GM06990 (cell line): ENCODE data around the gene CUZD1.

ENCODE experiments used
- DNase-seq: peaks from one replicate; pipeline ENCODE4 v3.0.0-alpha.2; 2011; ENCODE audit not compliant: insufficient read length; ENCODE audit errors: extremely low read depth
- H3K27me3 ChIP-seq: replicated peaks from 2 replicates; pipeline ENCODE4 v1.6.0; 2011; ENCODE audit warnings: low read length; ENCODE audit not compliant: control insufficient read depth, insufficient read depth
- H3K36me3 ChIP-seq: 2 replicates; pipeline ENCODE4 v1.5.1; 2011; ENCODE audit warnings: low read length; ENCODE audit not compliant: control insufficient read depth, insufficient read depth
- H3K4me3 ChIP-seq: replicated peaks from 2 replicates; pipeline ENCODE4 v1.5.1; 2011; ENCODE audit warnings: low read depth, mild to moderate bottlenecking, control low read depth, low read length
- CTCF ChIP-seq: IDR thresholded peaks from 2 replicates; pipeline ENCODE4 v1.5.1; 2011; ENCODE audit warnings: low read length, control low read depth, mild to moderate bottlenecking, inconsistent platforms; ENCODE audit not compliant: insufficient read depth, poor library complexity, severe bottlenecking

Gene CUZD1

GRCh38 chr10:122829454-122829853, 16.2 kb downstream of the CUZD1 start:
- no peak for DNase-seq
- Histone ChIP-seq H3K27me3 (no peaks in the 10 kb centered on the region; the same call in 1 of the 2 replicates), H3K4me3 (no peak overlapping the region), H3K36me3 (no peaks in the 10 kb centered on the region)
- no peak for TF ChIP-seq CTCF

- Histone ChIP-seq H3K27me3 (no peaks in the 10 kb centered on the region; the same call in 1 of the 2 replicates), H3K4me3 (no peak overlapping the region), H3K36me3 (no peaks in the 10 kb centered on the region)
- DNase-seq: no peak
- TF ChIP-seq CTCF: no peak
Observed at GRCh38 chr10:122828716-122829255, 16.9 kb downstream of the CUZD1 start.

- Histone ChIP-seq H3K4me3 (no peak overlapping the region), H3K36me3 (no peaks in the 10 kb centered on the region), H3K27me3 (no peaks in the 10 kb centered on the region; the same call in 1 of the 2 replicates)
- TF ChIP-seq CTCF: no peak
- DNase-seq: no peak
Observed at GRCh38 chr10:122827302-122827701, 18.4 kb downstream of the CUZD1 start.

GRCh38 chr10:122822973-122823690, 22.5 kb downstream of the CUZD1 start:
- Histone ChIP-seq H3K27me3 (no peaks in the 10 kb centered on the region; the same call in none of the 2 replicates), H3K4me3 (no peak overlapping the region), H3K36me3 (no peaks in the 10 kb centered on the region)
- TF ChIP-seq CTCF: no peak
- no peak for DNase-seq

GRCh38 chr10:122821808-122822207, 23.8 kb downstream of the CUZD1 start:
- DNase-seq: no peak
- no peaks in the 10 kb centered on the region; the same call in 1 of the 2 replicates for H3K27me3 ChIP-seq
- TF ChIP-seq CTCF: no peak
- H3K4me3 ChIP-seq: no peak overlapping the region
- H3K36me3 ChIP-seq: no peaks in the 10 kb centered on the region
